Endothelial cell of umbilical vein (primary cell): ENCODE data around the gene FAM53A. TPM values are rescaled to one million over a fixed set of nuclear protein-coding genes. Genes with fewer than 3 reads are reported as not detected.

Experiments
- BruUV-seq: library from RNA; stranded (reverse); fragments of 400-500 nt; replicated peaks from 2 replicates; lab custom pipeline; 2021; lab: Mats Ljungman, UMichigan
- CTCF ChIA-PET: fragments of 300-600, 350-600 bp; sonication (Branson Sonifier 250); formaldehyde crosslinking; loops from one replicate; lab custom pipeline; 2021; ENCODE audit warnings: antibody characterized with exemption, inconsistent platforms; lab: Charles Lee
- POLR2A ChIA-PET: fragments of 300-600, 350-600 bp; sonication (Branson Sonifier 250); formaldehyde crosslinking; loops from one replicate; lab custom pipeline; 2021; ENCODE audit warnings: antibody characterized with exemption, inconsistent platforms; lab: Charles Lee
- DNase-seq: peaks from one replicate; pipeline ENCODE4 v3.0.0-alpha.2; 2011; ENCODE audit warnings: low read depth, low spot score
- FAIRE-seq: peaks from 2 replicates; lab custom pipeline; 2011; peaks lifted over from hg19 to GRCh38; lab: Jason Lieb, UNC
- H2AFZ ChIP-seq: 2 replicates; pipeline ENCODE4 v1.6.0; 2012; ENCODE audit warnings: low read depth, low read length, control low read depth, inconsistent platforms
- H3K27ac ChIP-seq: 2 replicates; pipeline ENCODE4 v1.5.1; 2011; ENCODE audit warnings: low read depth, mild to moderate bottlenecking, control low read depth, low read length, moderate library complexity; ENCODE audit not compliant: insufficient read depth
- H3K27me3 ChIP-seq, 2 experiments: 2 replicates each; pipeline versions ENCODE4 v1.6.0 to v1.6.1; 2011; ENCODE audit warnings: low read length in 2 of 2, mixed read lengths in 1 of 2; ENCODE audit not compliant: control insufficient read depth in 2 of 2, insufficient read depth in 2 of 2
- H3K36me3 ChIP-seq, 2 experiments: 2 replicates in 1 of 2; 3 replicates in 1 of 2; pipeline ENCODE4 v1.5.1; 2011; ENCODE audit warnings: low read length in 2 of 2, mild to moderate bottlenecking in 1 of 2, moderate library complexity in 1 of 2; ENCODE audit not compliant: control insufficient read depth in 2 of 2, insufficient read depth in 2 of 2; ENCODE audit errors: extremely low read depth in 1 of 2
- H3K4me1 ChIP-seq: 3 replicates; pipeline ENCODE4 v1.5.1; 2011; ENCODE audit warnings: mild to moderate bottlenecking, low read length; ENCODE audit not compliant: control insufficient read depth, insufficient read depth; ENCODE audit errors: extremely low read depth
- H3K4me2 ChIP-seq: 2 replicates; pipeline ENCODE4 v1.6.1; 2011; ENCODE audit warnings: low read length, control low read depth, mixed read lengths; ENCODE audit not compliant: insufficient read depth
- H3K4me3 ChIP-seq, 3 experiments: fragments of 200-600 bp in 1 of 3; sonication (generic), shearing (Covaris generic) in 1 of 3; replicated peaks in 1 of 3; 2 replicates each; pipeline ENCODE4 v1.5.1; 2011 to 2016; ENCODE audit warnings: control low read depth in 3 of 3, low read length in 3 of 3, mild to moderate bottlenecking in 2 of 3, inconsistent platforms in 1 of 3, low read depth in 1 of 3, moderate library complexity in 1 of 3; ENCODE audit not compliant: insufficient read depth in 1 of 3
- H3K79me2 ChIP-seq: 2 replicates; pipeline ENCODE4 v1.6.0; 2012; ENCODE audit warnings: low read length, inconsistent platforms; ENCODE audit not compliant: control insufficient read depth, insufficient read depth
- H3K9ac ChIP-seq: replicated peaks from 2 replicates; pipeline ENCODE3; 2011; ENCODE audit warnings: low read length, control low read depth; ENCODE audit not compliant: insufficient read depth; ENCODE audit errors: extremely low read depth
- H3K9me1 ChIP-seq: replicated peaks from 3 replicates; pipeline ENCODE4 v1.6.0; 2011; ENCODE audit warnings: mild to moderate bottlenecking, low read length; ENCODE audit not compliant: control insufficient read depth, insufficient read depth; ENCODE audit errors: extremely low read depth
- H3K9me3 ChIP-seq: replicated peaks from 2 replicates; pipeline ENCODE4 v1.5.1; 2012; ENCODE audit warnings: low read length, inconsistent platforms; ENCODE audit not compliant: control insufficient read depth, insufficient read depth
- H4K20me1 ChIP-seq: replicated peaks from 2 replicates; pipeline ENCODE3; 2011; ENCODE audit warnings: mild to moderate bottlenecking, low read length; ENCODE audit not compliant: control insufficient read depth, insufficient read depth; ENCODE audit errors: extremely low read depth
- EZH2 ChIP-seq: IDR thresholded peaks from 2 replicates; pipeline ENCODE4 v1.6.1; 2012; ENCODE audit warnings: borderline replicate concordance, low read depth, mild to moderate bottlenecking, moderate library complexity, low read length, inconsistent platforms; ENCODE audit not compliant: severe bottlenecking
- FOS ChIP-seq: IDR thresholded peaks from 2 replicates; pipeline ENCODE4 v1.6.1; 2011; ENCODE audit warnings: mild to moderate bottlenecking, low read length, moderate library complexity, borderline replicate concordance; ENCODE audit not compliant: insufficient read depth
- GATA2 ChIP-seq: IDR thresholded peaks from 2 replicates; pipeline ENCODE4 v1.7.0; 2011; ENCODE audit warnings: low read depth, mild to moderate bottlenecking, moderate library complexity, mixed read lengths, low read length; ENCODE audit not compliant: insufficient read length, insufficient read depth
- JUN ChIP-seq: IDR thresholded peaks from 2 replicates; pipeline ENCODE4 v1.6.1; 2011; ENCODE audit warnings: borderline replicate concordance, low read depth; ENCODE audit not compliant: insufficient read length, insufficient read depth
- MAX ChIP-seq: IDR thresholded peaks from 2 replicates; pipeline ENCODE4 v1.6.1; 2011; ENCODE audit not compliant: insufficient read depth, insufficient read length
- MYC ChIP-seq: IDR thresholded peaks from one replicate; pipeline ENCODE4 v1.6.1; 2011; ENCODE audit warnings: mild to moderate bottlenecking, low read depth, low read length
- POLR2A ChIP-seq: IDR thresholded peaks from 2 replicates; pipeline ENCODE4 v1.6.1; 2012; ENCODE audit warnings: low read depth, mild to moderate bottlenecking, control low read depth, low read length
- POLR2AphosphoS5 ChIP-seq: IDR thresholded peaks from 2 replicates; pipeline ENCODE4 v1.6.1; 2012; ENCODE audit warnings: low read depth, mild to moderate bottlenecking, control low read depth, low read length, moderate library complexity; ENCODE audit not compliant: insufficient read depth
- dilution Hi-C: fragments of 300-500 bp; cut with MboI; formaldehyde crosslinking; loops from one replicate; pipeline ENCODE4 v1.15.0; 2019; ENCODE audit warnings: low sequenced_read_pairs; ENCODE audit not compliant: extremely low pct_ligation_motif_present
- intact Hi-C: fragments of 100-400 bp; cut with micrococcal nuclease; formaldehyde crosslinking; loops from one replicate; pipeline ENCODE4 v1.10.0; 2022
- polyA plus RNA-seq, 4 experiments: library from polyadenylated mRNA; depleted of rRNA in 3 of 4; stranded (reverse) in 3 of 4; unstranded in 1 of 4; fragments of >200 nt; gene quantifications; 2 replicates each; pipeline versions ENCODE4 v1.2.1 to v1.2.3, GENCODE V29; 2011 to 2012; ENCODE audit warnings: missing spikeins in 1 of 4
- total RNA-seq: library from RNA; stranded (reverse); gene quantifications from 2 replicates; pipeline ENCODE4 v1.2.3, GENCODE V29; 2021
- TF ChIP-seq, protein P1 (sequence below), 2 donors: IDR thresholded peaks; 1 replicate in 1 of 2; 2 replicates in 1 of 2; pipeline ENCODE4 v1.5.1; 2011; ENCODE audit warnings: low read length in 2 of 2, mild to moderate bottlenecking in 2 of 2, moderate library complexity in 2 of 2, control low read depth in 1 of 2, inconsistent platforms in 1 of 2, low read depth in 1 of 2; ENCODE audit not compliant: insufficient read depth in 1 of 2; ENCODE audit errors: extremely low read depth in 1 of 2

The FAM53A gene
- total and polyA plus RNA-seq, 2 donors (not counting 3 experiments of a cell fraction or from before 2014, with no cell fraction given), result 1.3 to 1.7 TPM

DNA sequence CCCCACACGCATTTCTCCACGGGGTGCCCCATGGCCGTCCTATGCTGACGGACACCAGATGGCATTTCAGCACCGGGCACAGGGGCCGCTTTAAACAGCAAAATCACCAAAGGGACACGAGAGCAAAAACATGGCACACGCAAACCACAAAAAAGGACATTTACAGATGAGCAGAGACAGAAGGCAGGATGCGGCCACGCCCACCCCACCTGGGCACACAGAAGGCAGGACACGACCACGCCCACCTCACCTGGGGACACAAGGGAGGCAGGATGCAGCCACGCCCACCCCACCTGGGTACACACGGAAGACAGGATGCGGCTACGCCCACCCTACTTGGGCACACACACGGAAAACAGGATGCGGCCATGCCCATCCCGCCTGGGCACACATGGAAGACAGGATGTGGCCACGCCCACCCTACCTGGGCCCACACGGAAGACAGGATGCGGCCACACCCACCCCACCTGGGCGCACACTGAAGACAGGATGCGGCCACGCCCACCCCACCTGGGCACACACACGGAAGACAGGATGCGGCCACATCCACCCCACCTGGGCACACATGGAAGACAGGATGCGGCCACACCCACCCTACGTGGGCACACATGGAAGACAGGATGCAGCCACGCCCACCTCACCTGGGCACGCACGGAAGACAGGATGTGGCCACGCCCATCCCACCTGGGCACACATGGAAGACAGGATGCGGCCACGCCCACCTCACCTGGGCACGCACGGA lies 69.1 kb downstream of the FAM53A start:
- dilution Hi-C loops, result no loop called here
- intact Hi-C loops, result no loop called here
- FAIRE-seq, result no peak

More for the DNA sequence above, 69.1 kb downstream of the FAM53A start:
- H3K4me1 ChIP-seq, result no peaks in the 10 kb centered on the region
- ChIA-PET POLR2A (no interaction called here), CTCF (no interaction called here)
- no peak overlapping the region for H3K9ac ChIP-seq
- no peak for DNase-seq
- no peak overlapping the region for H2AFZ ChIP-seq
- no TSS peak for BruUV-seq
- H3K4me3 ChIP-seq, result no peak overlapping the region
- H3K79me2 ChIP-seq, result no peaks in the 10 kb centered on the region
- H3K27ac ChIP-seq, result no peak overlapping the region
- H3K4me2 ChIP-seq, result no peak overlapping the region
- H3K9me3 ChIP-seq, result no peaks in the 10 kb centered on the region
- no peaks in the 10 kb centered on the region for H3K9me1 ChIP-seq
- no peaks in the 10 kb centered on the region for H3K27me3 ChIP-seq
- H3K36me3 ChIP-seq, result no peaks in the 10 kb centered on the region
- TF ChIP-seq JUN (no peak), FOS (no peak), MYC (no peak), GATA2 (no peak), POLR2AphosphoS5 (no peak), EZH2 (no peak), MAX (no peak), POLR2A (no peak)
- TF ChIP-seq, protein P1, sequence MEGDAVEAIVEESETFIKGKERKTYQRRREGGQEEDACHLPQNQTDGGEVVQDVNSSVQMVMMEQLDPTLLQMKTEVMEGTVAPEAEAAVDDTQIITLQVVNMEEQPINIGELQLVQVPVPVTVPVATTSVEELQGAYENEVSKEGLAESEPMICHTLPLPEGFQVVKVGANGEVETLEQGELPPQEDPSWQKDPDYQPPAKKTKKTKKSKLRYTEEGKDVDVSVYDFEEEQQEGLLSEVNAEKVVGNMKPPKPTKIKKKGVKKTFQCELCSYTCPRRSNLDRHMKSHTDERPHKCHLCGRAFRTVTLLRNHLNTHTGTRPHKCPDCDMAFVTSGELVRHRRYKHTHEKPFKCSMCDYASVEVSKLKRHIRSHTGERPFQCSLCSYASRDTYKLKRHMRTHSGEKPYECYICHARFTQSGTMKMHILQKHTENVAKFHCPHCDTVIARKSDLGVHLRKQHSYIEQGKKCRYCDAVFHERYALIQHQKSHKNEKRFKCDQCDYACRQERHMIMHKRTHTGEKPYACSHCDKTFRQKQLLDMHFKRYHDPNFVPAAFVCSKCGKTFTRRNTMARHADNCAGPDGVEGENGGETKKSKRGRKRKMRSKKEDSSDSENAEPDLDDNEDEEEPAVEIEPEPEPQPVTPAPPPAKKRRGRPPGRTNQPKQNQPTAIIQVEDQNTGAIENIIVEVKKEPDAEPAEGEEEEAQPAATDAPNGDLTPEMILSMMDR (IDR thresholded peaks at IDR 0.05; ENCODE audit: extremely low read depth in 1 of 2, insufficient read depth in 1 of 2, low read depth in 1 of 2, low read length in 2 of 2), result no peak
- no peaks in the 10 kb centered on the region for H4K20me1 ChIP-seq
